PC-9 (cell line): Measurements from ENCODE around the gene RITA1.

ENCODE experiments used
- CTCF ChIP-seq: fragments of 200-600 bp; sonication (generic); conservative IDR thresholded peaks from 2 replicates; pipeline ENCODE4 v1.6.1; 2017; ENCODE audit warnings: mixed run types, antibody characterized with exemption, mild to moderate bottlenecking, moderate library complexity
- EZH2 ChIP-seq: fragments of 200-600 bp; sonication (generic); IDR thresholded peaks from 2 replicates; pipeline ENCODE4 v1.8.0; 2017; ENCODE audit warnings: antibody characterized with exemption, low read depth

GRCh38 chr12:113214895-113215400 is 29.4 kb downstream of the RITA1 start:
- TF ChIP-seq CTCF (peak; percentile 52), EZH2 (no peak)
